Endodermal cell (in vitro differentiated cells): ENCODE measurements around the gene KCND2. TPM values are rescaled to one million over a fixed set of nuclear protein-coding genes. Genes with fewer than 3 reads are reported as not detected.

Experiments used
- DNase-seq: peaks from one replicate; pipeline ENCODE4 v3.0.0-alpha.2; 2017
- H3K27ac ChIP-seq: 2 replicates; pipeline ENCODE4 v1.5.1; 2013; ENCODE audit warnings: mild to moderate bottlenecking, low read depth, low read length, moderate library complexity
- H3K27me3 ChIP-seq: 2 replicates; pipeline ENCODE4 v1.6.1; 2013; ENCODE audit warnings: mild to moderate bottlenecking, low read length, moderate library complexity; ENCODE audit not compliant: insufficient read depth, control insufficient read depth, poor library complexity, severe bottlenecking
- H3K36me3 ChIP-seq: 2 replicates; pipeline ENCODE4 v1.7.0; 2013; ENCODE audit warnings: mild to moderate bottlenecking, low read length, moderate library complexity; ENCODE audit not compliant: control insufficient read depth, insufficient read depth
- H3K4me1 ChIP-seq: one replicate; pipeline ENCODE4 v1.7.0; 2013; ENCODE audit warnings: low read length; ENCODE audit not compliant: control insufficient read depth, insufficient read depth
- H3K4me3 ChIP-seq: 2 replicates; pipeline ENCODE4 v1.5.1; 2013; ENCODE audit warnings: mild to moderate bottlenecking, low read length, moderate library complexity
- H3K9ac ChIP-seq: 2 replicates; pipeline ENCODE4 v1.6.1; 2013; ENCODE audit warnings: mild to moderate bottlenecking, low read length, moderate library complexity; ENCODE audit not compliant: poor library complexity, severe bottlenecking; ENCODE audit errors: extremely low read depth
- H3K9me3 ChIP-seq: 2 replicates; pipeline ENCODE4 v1.6.1; 2013; ENCODE audit warnings: mild to moderate bottlenecking, low read length, moderate library complexity; ENCODE audit not compliant: control insufficient read depth
- H3K27ac Mint-ChIP-seq: 2 replicates; pipeline ENCODE4 v1.8.0; 2020; ENCODE audit warnings: mixed read lengths
- H3K27me3 Mint-ChIP-seq: 2 replicates; pipeline ENCODE4 v1.8.0; 2021; ENCODE audit warnings: mild to moderate bottlenecking, mixed read lengths; ENCODE audit not compliant: insufficient read depth
- H3K36me3 Mint-ChIP-seq: 2 replicates; pipeline ENCODE4 v1.8.0; 2020; ENCODE audit warnings: low read depth, mixed read lengths
- H3K4me1 Mint-ChIP-seq: 2 replicates; pipeline ENCODE4 v1.8.0; 2020; ENCODE audit warnings: mixed read lengths
- H3K4me3 Mint-ChIP-seq: 2 replicates; pipeline ENCODE4 v1.8.0; 2020; ENCODE audit warnings: mild to moderate bottlenecking, moderate library complexity, mixed read lengths
- H3K9me3 Mint-ChIP-seq: 2 replicates; pipeline ENCODE4 v1.8.0; 2020; ENCODE audit warnings: mild to moderate bottlenecking, mixed read lengths
- CTCF ChIP-seq: fragments of 200-600 bp; sonication (generic); conservative IDR thresholded peaks from 2 replicates; pipeline ENCODE4 v1.5.0; 2021; ENCODE audit warnings: antibody characterized with exemption, mild to moderate bottlenecking
- WGBS, 2 experiments: methylation state at CpG; one replicate each; pipeline versions ENCODE4 v1.1.5 to v1.1.7; 2013; ENCODE audit warnings: missing lambda C conversion rate in 2 of 2, mixed read lengths in 1 of 2; ENCODE audit not compliant: insufficient coverage in 1 of 2, insufficient read length in 1 of 2; 5-methylcytosine and 5-hydroxymethylcytosine counted together
- total RNA-seq, 2 donors: library from RNA; stranded (reverse); fragmentation: NEBNext Ultra II Directional in 1 of 2; extraction: Animal tissue kit (Norgen Biotek cat#: 25700) in 1 of 2; gene quantifications; 2 replicates in 1 of 2; 3 replicates in 1 of 2; pipeline ENCODE4 v1.2.1, GENCODE V29; 2021

Gene KCND2
- total RNA-seq, 2 donors from 2014 or later = 0.71 to 4.6 TPM

- H3K4me3 ChIP-seq = no peak overlapping the region
- DNase-seq = no peak
- no peak for TF ChIP-seq CTCF
- H3K9ac ChIP-seq = no peak overlapping the region
- no peaks in the 10 kb centered on the region for H3K36me3 ChIP-seq
- Mint-ChIP-seq H3K9me3 (no peaks in the 10 kb centered on the region), H3K27ac (no peak overlapping the region), H3K27me3 (no peaks in the 10 kb centered on the region), H3K4me1 (peaks cover 21% of the 10 kb centered on the region), H3K36me3 (no peaks in the 10 kb centered on the region), H3K4me3 (no peak overlapping the region)
- no peak overlapping the region for H3K27ac ChIP-seq
- no peaks in the 10 kb centered on the region for H3K27me3 ChIP-seq
- no peaks in the 10 kb centered on the region for H3K4me1 ChIP-seq
- H3K9me3 ChIP-seq = no peaks in the 10 kb centered on the region
Measured at GRCh38 chr7:120360918-120361317, 87.9 kb downstream of the KCND2 start.

GRCh38 chr7:120363414-120363813 is 90.4 kb downstream of the KCND2 start:
- no peak overlapping the region for H3K27ac Mint-ChIP-seq
- TF ChIP-seq CTCF = no peak
- no peaks in the 10 kb centered on the region for H3K36me3 Mint-ChIP-seq
- DNase-seq = no peak
- Histone ChIP-seq H3K4me3 (no peak overlapping the region), H3K27ac (no peak overlapping the region), H3K36me3 (no peaks in the 10 kb centered on the region), H3K27me3 (no peaks in the 10 kb centered on the region), H3K9ac (no peak overlapping the region), H3K9me3 (no peaks in the 10 kb centered on the region), H3K4me1 (no peaks in the 10 kb centered on the region)
- no peaks in the 10 kb centered on the region for H3K27me3 Mint-ChIP-seq
- H3K9me3 Mint-ChIP-seq = no peaks in the 10 kb centered on the region
- H3K4me3 Mint-ChIP-seq = no peak overlapping the region
- H3K4me1 Mint-ChIP-seq = peaks cover 23% of the 10 kb centered on the region

- Histone ChIP-seq H3K36me3 (no peaks in the 10 kb centered on the region), H3K9me3 (no peaks in the 10 kb centered on the region), H3K4me3 (no peak overlapping the region), H3K27me3 (no peaks in the 10 kb centered on the region), H3K27ac (no peak overlapping the region), H3K9ac (no peak overlapping the region), H3K4me1 (no peaks in the 10 kb centered on the region)
- no peak for TF ChIP-seq CTCF
- DNase-seq = no peak
- Mint-ChIP-seq H3K27me3 (no peaks in the 10 kb centered on the region), H3K4me1 (peaks cover 14% of the 10 kb centered on the region), H3K9me3 (no peaks in the 10 kb centered on the region), H3K4me3 (no peak overlapping the region), H3K27ac (no peak overlapping the region), H3K36me3 (no peaks in the 10 kb centered on the region)
- 95 to 100% methylated on average over 1 to 2 of the region's 2 CpGs for whole genome bisulfite sequencing, 2 experiments
Measured at GRCh38 chr7:120370954-120371353, 98.0 kb downstream of the KCND2 start.
